ENCODE data around the gene LTO1.

The LTO1 gene

GRCh38 chr11:69716099-69716498 is 40.9 kb upstream of the LTO1 start:
- DNase-seq (ENCODE audit: low read depth in 1 of 2, low spot score in 1 of 2) = no peak
- no peak overlapping the region for H3K4me3 ChIP-seq (replicated peaks; ENCODE audit: insufficient read depth, low read length)
- H3K27ac ChIP-seq (replicated peaks) = no peak overlapping the region
- TF ChIP-seq POLR2AphosphoS5 (IDR thresholded peaks at IDR 0.05; ENCODE audit: low read depth) (no peak), SPI1 (IDR thresholded peaks at IDR 0.05; ENCODE audit: borderline replicate concordance, low read depth) (no peak), CTCF (IDR thresholded peaks at IDR 0.05; ENCODE audit: insufficient read depth, low read length) (no peak), GABPA (IDR thresholded peaks at IDR 0.05; ENCODE audit: low read depth) (no peak), REST (IDR thresholded peaks at IDR 0.05; ENCODE audit: insufficient replicate concordance, low read depth) (no peak)
- peaks cover 15% of the 10 kb centered on the region for H3K27me3 ChIP-seq (ENCODE audit: insufficient read depth, poor library complexity, severe bottlenecking)

- no peak overlapping the region for H3K27ac ChIP-seq (replicated peaks)
- no peak for TF ChIP-seq CTCF (IDR thresholded peaks at IDR 0.05; ENCODE audit: insufficient read depth, low read length)
- no peak for TF ChIP-seq REST (IDR thresholded peaks at IDR 0.05; ENCODE audit: insufficient replicate concordance, low read depth)
- no peak for TF ChIP-seq GABPA (IDR thresholded peaks at IDR 0.05; ENCODE audit: low read depth)
- TF ChIP-seq SPI1 (IDR thresholded peaks at IDR 0.05; ENCODE audit: borderline replicate concordance, low read depth) = no peak
- no peak for TF ChIP-seq POLR2AphosphoS5 (IDR thresholded peaks at IDR 0.05; ENCODE audit: low read depth)
- H3K4me3 ChIP-seq (replicated peaks; ENCODE audit: insufficient read depth, low read length) = no peak overlapping the region
- peaks cover 12% of the 10 kb centered on the region for H3K27me3 ChIP-seq (ENCODE audit: insufficient read depth, poor library complexity, severe bottlenecking)
- no peak for DNase-seq (ENCODE audit: low read depth in 1 of 2, low spot score in 1 of 2)
Observed at GRCh38 chr11:69715446-69715845, 40.3 kb upstream of the LTO1 start.

- Histone ChIP-seq H3K27me3 (ENCODE audit: insufficient read depth, poor library complexity, severe bottlenecking) (peaks cover 5% of the 10 kb centered on the region), H3K27ac (replicated peaks) (peak overlapping the region; percentile 14; the same call in 1 of the 2 replicates), H3K4me3 (replicated peaks; ENCODE audit: insufficient read depth, low read length) (no peak overlapping the region)
- peak; percentile 71 to 89 for DNase-seq (ENCODE audit: low read depth in 1 of 2, low spot score in 1 of 2)
- TF ChIP-seq GABPA (IDR thresholded peaks at IDR 0.05; ENCODE audit: low read depth) = peak; percentile 56
- no peak for TF ChIP-seq CTCF (IDR thresholded peaks at IDR 0.05; ENCODE audit: insufficient read depth, low read length)
- TF ChIP-seq REST (IDR thresholded peaks at IDR 0.05; ENCODE audit: insufficient replicate concordance, low read depth) = no peak
- TF ChIP-seq SPI1 (IDR thresholded peaks at IDR 0.05; ENCODE audit: borderline replicate concordance, low read depth) = peak; percentile 99
Observed at GRCh38 chr11:69711822-69712801, 37.0 kb upstream of the LTO1 start.

Data from HL-60 (cell line).